Nephron progenitor cell (in vitro differentiated cells): ENCODE results near the gene DOCK9.
"Not testable (repeated sequence)": the region's sequence is repeated elsewhere in the genome, so short reads cannot be mapped to it uniquely, and the experiment has no call there.

Experiments
- DNase-seq: peaks from one replicate; pipeline ENCODE4 v3.0.0; 2021
- H3K27ac Mint-ChIP-seq: 2 replicates; pipeline ENCODE4 v1.8.0; 2021; ENCODE audit warnings: mild to moderate bottlenecking, moderate library complexity, mixed read lengths
- H3K27me3 Mint-ChIP-seq: 2 replicates; pipeline ENCODE4 v1.8.0; 2021; ENCODE audit warnings: mild to moderate bottlenecking, low read depth, mixed read lengths; ENCODE audit not compliant: poor library complexity
- H3K36me3 Mint-ChIP-seq: 2 replicates; pipeline ENCODE4 v1.8.0; 2021; ENCODE audit warnings: low read depth, mixed read lengths
- H3K4me1 Mint-ChIP-seq: 2 replicates; pipeline ENCODE4 v1.8.0; 2021; ENCODE audit warnings: mixed read lengths
- H3K4me3 Mint-ChIP-seq: 2 replicates; pipeline ENCODE4 v1.8.0; 2021; ENCODE audit warnings: mild to moderate bottlenecking, moderate library complexity, mixed read lengths
- H3K9me3 Mint-ChIP-seq: 2 replicates; pipeline ENCODE4 v1.8.0; 2021; ENCODE audit warnings: mild to moderate bottlenecking, moderate library complexity, mixed read lengths
- CTCF ChIP-seq: fragments of 200-600 bp; sonication (generic); IDR thresholded peaks from 2 replicates; pipeline ENCODE4 v1.5.0; 2021; ENCODE audit warnings: antibody characterized with exemption

DOCK9 gene

GRCh38 chr13:98905199-98905598 is 72.7 kb downstream of the DOCK9 start:
- Mint-ChIP-seq H3K27ac (no peak overlapping the region), H3K9me3 (no peaks in the 10 kb centered on the region), H3K36me3 (no peaks in the 10 kb centered on the region), H3K27me3 (no peaks in the 10 kb centered on the region), H3K4me3 (no peak overlapping the region), H3K4me1 (peaks cover 5% of the 10 kb centered on the region)
- DNase-seq, result no peak
- TF ChIP-seq CTCF, result no peak

- Mint-ChIP-seq H3K4me1 (peaks cover 9% of the 10 kb centered on the region), H3K9me3 (no peaks in the 10 kb centered on the region), H3K4me3 (no peak overlapping the region), H3K27ac (no peak overlapping the region), H3K27me3 (no peaks in the 10 kb centered on the region), H3K36me3 (no peaks in the 10 kb centered on the region)
- no peak for TF ChIP-seq CTCF
- DNase-seq, result no peak
Observed at GRCh38 chr13:98900442-98900841, 77.4 kb downstream of the DOCK9 start.

- no peak overlapping the region for H3K27ac Mint-ChIP-seq
- TF ChIP-seq CTCF, result no peak
Observed at GRCh38 chr13:98897706-98898105, 80.2 kb downstream of the DOCK9 start.

GRCh38 chr13:98896868-98897144 is 81.1 kb downstream of the DOCK9 start:
- no peaks in the 10 kb centered on the region for H3K36me3 Mint-ChIP-seq
- no peak for TF ChIP-seq CTCF

More at GRCh38 chr13:98897706-98898105, 80.2 kb downstream of the DOCK9 start:
- no peak overlapping the region for H3K4me3 Mint-ChIP-seq
- no peaks in the 10 kb centered on the region for H3K27me3 Mint-ChIP-seq
- no peaks in the 10 kb centered on the region for H3K9me3 Mint-ChIP-seq
- no peak for DNase-seq
- H3K36me3 Mint-ChIP-seq, result no peaks in the 10 kb centered on the region
- peaks cover 18% of the 10 kb centered on the region for H3K4me1 Mint-ChIP-seq

GRCh38 chr13:98896083-98896867 is 81.6 kb downstream of the DOCK9 start:
- H3K9me3 Mint-ChIP-seq, result no peaks in the 10 kb centered on the region
- peaks cover 33% of the 10 kb centered on the region for H3K4me1 Mint-ChIP-seq

More at GRCh38 chr13:98896868-98897144, 81.1 kb downstream of the DOCK9 start:
- H3K27me3 Mint-ChIP-seq, result no peaks in the 10 kb centered on the region
- H3K4me1 Mint-ChIP-seq, result peaks cover 27% of the 10 kb centered on the region
- H3K9me3 Mint-ChIP-seq, result no peaks in the 10 kb centered on the region
- no peak overlapping the region for H3K4me3 Mint-ChIP-seq
- no peak overlapping the region for H3K27ac Mint-ChIP-seq
- DNase-seq, result no peak

GRCh38 chr13:98894814-98895213 is 83.0 kb downstream of the DOCK9 start:
- H3K4me3 Mint-ChIP-seq, H3K36me3 Mint-ChIP-seq: not testable (repeated sequence)
- H3K4me1 Mint-ChIP-seq, result peaks cover 38% of the 10 kb centered on the region

More at GRCh38 chr13:98896083-98896867, 81.6 kb downstream of the DOCK9 start:
- Mint-ChIP-seq H3K27me3 (no peaks in the 10 kb centered on the region), H3K27ac (no peak overlapping the region), H3K36me3 (no peaks in the 10 kb centered on the region), H3K4me3 (no peak overlapping the region)
- DNase-seq, result no peak
- no peak for TF ChIP-seq CTCF

More at GRCh38 chr13:98894814-98895213, 83.0 kb downstream of the DOCK9 start:
- not testable (repeated sequence) for H3K9me3 Mint-ChIP-seq, H3K27me3 Mint-ChIP-seq, DNase-seq, H3K27ac Mint-ChIP-seq
